Spleen (tissue), 7 donors: Measurements from ENCODE around the gene HOXB4.

ENCODE experiments used
- POLR2A ChIP-seq, 3 donors: fragments of 450-650 bp; IDR thresholded peaks; one replicate each; pipeline ENCODE4 v1.5.1; 2017; ENCODE audit warnings: antibody characterized with exemption in 3 of 3, mild to moderate bottlenecking in 1 of 3
- POLR2AphosphoS5 ChIP-seq, 3 donors: sonication (generic); formaldehyde crosslinking; IDR thresholded peaks; one replicate each; pipeline ENCODE4 v1.5.1; 2017; ENCODE audit warnings: antibody characterized with exemption in 3 of 3
- TF ChIP-seq, protein P1 (sequence below), 11 experiments: fragments of 200-600 bp in 7 of 11; fragments of 450-650 bp in 4 of 11; sonication (generic) in 4 of 11; IDR thresholded peaks in 8 of 11; conservative IDR thresholded peaks in 3 of 11; 1 replicate in 7 of 11; 2 replicates in 4 of 11; pipeline versions ENCODE4 v1.4.0 to v1.8.0; 2016 to 2021; ENCODE audit warnings: antibody characterized with exemption in 11 of 11, inconsistent platforms in 4 of 11, mild to moderate bottlenecking in 1 of 11
- donor health status: DM: no; HTN: no; CAD: no; lungs with moderate emphysema.
- donor health status: DM: no; HTN: no; CAD: no.
- donor health status: DM: no; HTN: no; CAD: no.

DNA sequence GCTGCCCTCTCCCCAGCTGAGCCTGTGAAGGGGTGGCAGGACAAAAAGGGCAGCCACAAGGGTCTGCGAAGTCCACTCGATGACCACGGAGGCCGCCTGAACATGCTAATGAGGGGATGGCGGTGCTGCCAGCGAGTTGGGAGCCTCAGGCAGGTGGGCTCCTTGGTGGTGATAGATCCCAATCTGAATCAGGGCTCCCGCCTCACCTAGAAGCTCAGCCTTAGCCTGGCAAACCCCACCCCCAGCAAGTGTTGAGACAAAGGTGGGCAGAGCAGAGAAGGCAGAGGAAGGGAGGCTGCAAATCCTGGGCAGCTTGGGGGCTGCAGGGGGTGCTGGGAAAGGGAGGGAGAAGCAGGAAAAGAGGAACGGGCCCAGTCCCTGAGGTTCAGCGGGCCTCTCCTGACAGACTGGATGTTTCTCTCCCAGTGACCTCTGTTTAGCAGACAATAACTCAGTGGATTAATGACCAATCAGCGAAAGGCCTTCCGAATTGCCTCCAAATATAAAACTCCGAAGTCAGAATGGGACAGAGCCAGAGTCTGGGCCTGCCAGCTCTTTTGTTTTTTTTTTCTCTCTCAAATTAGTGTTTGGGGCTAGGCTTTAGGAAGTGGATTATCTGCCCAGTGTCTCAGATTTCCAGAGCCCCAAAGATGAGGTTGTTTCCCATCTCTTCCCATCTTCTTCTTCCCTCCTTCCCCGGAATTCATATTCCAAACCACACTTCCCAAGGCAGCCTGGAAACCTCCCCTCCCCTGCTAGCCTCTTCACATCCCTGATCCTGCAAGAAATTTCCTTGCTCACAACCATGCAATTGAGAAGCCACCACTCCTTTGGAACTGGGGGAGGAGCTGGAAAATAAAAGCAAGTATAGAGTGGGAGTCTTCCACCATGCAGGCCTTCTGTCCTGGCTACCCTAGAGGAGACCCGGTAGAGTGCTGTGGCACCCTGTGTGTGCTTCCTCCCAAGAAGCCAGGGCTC, 18.0 kb downstream of the HOXB4 start:
- TF ChIP-seq, protein P1, sequence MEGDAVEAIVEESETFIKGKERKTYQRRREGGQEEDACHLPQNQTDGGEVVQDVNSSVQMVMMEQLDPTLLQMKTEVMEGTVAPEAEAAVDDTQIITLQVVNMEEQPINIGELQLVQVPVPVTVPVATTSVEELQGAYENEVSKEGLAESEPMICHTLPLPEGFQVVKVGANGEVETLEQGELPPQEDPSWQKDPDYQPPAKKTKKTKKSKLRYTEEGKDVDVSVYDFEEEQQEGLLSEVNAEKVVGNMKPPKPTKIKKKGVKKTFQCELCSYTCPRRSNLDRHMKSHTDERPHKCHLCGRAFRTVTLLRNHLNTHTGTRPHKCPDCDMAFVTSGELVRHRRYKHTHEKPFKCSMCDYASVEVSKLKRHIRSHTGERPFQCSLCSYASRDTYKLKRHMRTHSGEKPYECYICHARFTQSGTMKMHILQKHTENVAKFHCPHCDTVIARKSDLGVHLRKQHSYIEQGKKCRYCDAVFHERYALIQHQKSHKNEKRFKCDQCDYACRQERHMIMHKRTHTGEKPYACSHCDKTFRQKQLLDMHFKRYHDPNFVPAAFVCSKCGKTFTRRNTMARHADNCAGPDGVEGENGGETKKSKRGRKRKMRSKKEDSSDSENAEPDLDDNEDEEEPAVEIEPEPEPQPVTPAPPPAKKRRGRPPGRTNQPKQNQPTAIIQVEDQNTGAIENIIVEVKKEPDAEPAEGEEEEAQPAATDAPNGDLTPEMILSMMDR (IDR thresholded peaks at IDR 0.05 in 8 of 11, conservative IDR thresholded peaks at IDR 0.05 in 3 of 11): no peak
- TF ChIP-seq POLR2A (IDR thresholded peaks at IDR 0.05) (no peak), POLR2AphosphoS5 (IDR thresholded peaks at IDR 0.05) (no peak)
